Naive B cell (primary cell): Measurements from ENCODE around the gene SSBP2. TPM values are rescaled to one million over a fixed set of nuclear protein-coding genes. Genes with fewer than 3 reads are reported as not detected.
A peak's percentile ranks its signal among the peaks of the same experiment; 100 is the strongest.

Experiments
- ATAC-seq, 2 donors: fragments of 150-1000 bp; cut with Tn5 transposase; 2 replicates each; pipeline ENCODE4 v1.10.0; 2021; ENCODE audit warnings: low read depth in 2 of 2, mild to moderate bottlenecking in 2 of 2, moderate library complexity in 2 of 2
- DNase-seq: peaks from one replicate; pipeline ENCODE4 v3.0.0; 2022
- H3K27ac Mint-ChIP-seq, 6 donors: one replicate each; pipeline ENCODE4 v1.8.0; 2020 to 2022; ENCODE audit warnings: mild to moderate bottlenecking in 6 of 6, mixed read lengths in 6 of 6, moderate library complexity in 5 of 6, inconsistent platforms in 2 of 6
- H3K27me3 Mint-ChIP-seq, 3 donors: one replicate each; pipeline ENCODE4 v1.8.0; 2021 to 2022; ENCODE audit warnings: mixed read lengths in 3 of 3, mild to moderate bottlenecking in 1 of 3
- H3K36me3 Mint-ChIP-seq, 2 donors: one replicate each; pipeline ENCODE4 v1.8.0; 2020 to 2022; ENCODE audit warnings: mixed read lengths in 2 of 2, inconsistent platforms in 1 of 2, mild to moderate bottlenecking in 1 of 2
- H3K4me1 Mint-ChIP-seq, 3 donors: one replicate each; pipeline ENCODE4 v1.8.0; 2020 to 2022; ENCODE audit warnings: mixed read lengths in 3 of 3, inconsistent platforms in 1 of 3, mild to moderate bottlenecking in 1 of 3, moderate library complexity in 1 of 3
- H3K4me3 Mint-ChIP-seq, 8 donors: one replicate each; pipeline ENCODE4 v1.8.0; 2020 to 2022; ENCODE audit warnings: mild to moderate bottlenecking in 8 of 8, mixed read lengths in 8 of 8, moderate library complexity in 8 of 8, inconsistent platforms in 2 of 8
- H3K9me3 Mint-ChIP-seq, 7 donors: one replicate each; pipeline ENCODE4 v1.8.0; 2020 to 2022; ENCODE audit warnings: mixed read lengths in 7 of 7, mild to moderate bottlenecking in 5 of 7, inconsistent platforms in 2 of 7, moderate library complexity in 1 of 7
- polyA plus RNA-seq, 6 donors: library from polyadenylated mRNA; unstranded; fragments of 300-500 nt; fragmentation: Illumina TruSeq; gene quantifications; one replicate each; pipeline ENCODE4 v1.2.3, GENCODE V29; 2021; ENCODE audit warnings: low read depth in 6 of 6

The SSBP2 gene
- polyA plus RNA-seq, 6 donors from 2014 or later = 111 to 202 (median 140) TPM

- Mint-ChIP-seq H3K4me3 (peak overlapping the region; percentile 95 to 100 (median 98)), H3K9me3 (no peaks in the 10 kb centered on the region), H3K27me3 (no peaks in the 10 kb centered on the region), H3K27ac (peak overlapping the region; percentile 90 to 99 (median 98)), H3K4me1 (peaks cover 28 to 42% (median 39%) of the 10 kb centered on the region in 3 donors), H3K36me3 (no peaks in the 10 kb centered on the region)
- DNase-seq (peak; percentile 73), ATAC-seq (peak; percentile 50 to 53)
Measured at GRCh38 chr5:81749561-81750307, 1.2 kb downstream of the SSBP2 start.

- Mint-ChIP-seq H3K4me3 (peak overlapping the region; percentile 95 to 100 (median 98)), H3K27ac (peak overlapping the region; percentile 41 to 99 (median 97)), H3K27me3 (no peaks in the 10 kb centered on the region), H3K36me3 (no peaks in the 10 kb centered on the region), H3K9me3 (no peaks in the 10 kb centered on the region), H3K4me1 (peaks cover 28 to 42% (median 39%) of the 10 kb centered on the region in 3 donors)
- ATAC-seq (no peak), DNase-seq (no peak)
Measured at GRCh38 chr5:81749192-81749560, 1.7 kb downstream of the SSBP2 start.

GRCh38 chr5:81748556-81748955 lies 2.3 kb downstream of the SSBP2 start:
- Mint-ChIP-seq H3K27ac (peak overlapping the region in 4 of 6 donors; percentile 7 to 99 (median 55)), H3K4me3 (peak overlapping the region; percentile 48 to 100 (median 97)), H3K9me3 (no peaks in the 10 kb centered on the region), H3K36me3 (no peaks in the 10 kb centered on the region), H3K4me1 (peaks cover 32 to 47% (median 42%) of the 10 kb centered on the region in 3 donors), H3K27me3 (no peaks in the 10 kb centered on the region)
- no peak for ATAC-seq
- DNase-seq = no peak

- H3K4me1 Mint-ChIP-seq = peaks cover 38 to 50% (median 47%) of the 10 kb centered on the region in 3 donors
- ATAC-seq = no peak
- H3K36me3 Mint-ChIP-seq = no peaks in the 10 kb centered on the region
- H3K27me3 Mint-ChIP-seq = no peaks in the 10 kb centered on the region
- no peak for DNase-seq
- H3K9me3 Mint-ChIP-seq = no peaks in the 10 kb centered on the region
- no peak overlapping the region for H3K27ac Mint-ChIP-seq
- peak overlapping the region in 1 of 8 donors; percentile 96 for H3K4me3 Mint-ChIP-seq
Measured at GRCh38 chr5:81747030-81747429, 3.9 kb downstream of the SSBP2 start.

- Mint-ChIP-seq H3K9me3 (no peaks in the 10 kb centered on the region), H3K27ac (peak overlapping the region in 3 of 6 donors; percentile 16 to 51 (median 34)), H3K27me3 (no peaks in the 10 kb centered on the region), H3K4me3 (no peak overlapping the region), H3K36me3 (peaks cover 4 to 8% of the 10 kb centered on the region in 2 donors), H3K4me1 (peaks cover 42 to 47% (median 45%) of the 10 kb centered on the region in 3 donors)
- ATAC-seq (no peak), DNase-seq (no peak)
Measured at GRCh38 chr5:81740758-81741157, 10.1 kb downstream of the SSBP2 start.

- DNase-seq = no peak
- H3K36me3 Mint-ChIP-seq = peaks cover 4 to 8% of the 10 kb centered on the region in 2 donors
- H3K27me3 Mint-ChIP-seq = no peaks in the 10 kb centered on the region
- no peaks in the 10 kb centered on the region for H3K9me3 Mint-ChIP-seq
- H3K27ac Mint-ChIP-seq = no peak overlapping the region
- H3K4me3 Mint-ChIP-seq = no peak overlapping the region
- no peak for ATAC-seq
- H3K4me1 Mint-ChIP-seq = peaks cover 45 to 51% (median 46%) of the 10 kb centered on the region in 3 donors
Measured at GRCh38 chr5:81739291-81739690, 11.6 kb downstream of the SSBP2 start.

- no peaks in the 10 kb centered on the region for H3K9me3 Mint-ChIP-seq
- no peak for DNase-seq
- H3K27ac Mint-ChIP-seq = peak overlapping the region in 1 of 6 donors; percentile 18
- no peak overlapping the region for H3K4me3 Mint-ChIP-seq
- H3K4me1 Mint-ChIP-seq = peaks cover 30 to 53% (median 49%) of the 10 kb centered on the region in 3 donors
- H3K36me3 Mint-ChIP-seq = no peaks in the 10 kb centered on the region
- H3K27me3 Mint-ChIP-seq = no peaks in the 10 kb centered on the region
- peak; percentile 32 to 52 for ATAC-seq
Measured at GRCh38 chr5:81729276-81729675, 21.6 kb downstream of the SSBP2 start.

- no peaks in the 10 kb centered on the region for H3K27me3 Mint-ChIP-seq
- no peaks in the 10 kb centered on the region for H3K9me3 Mint-ChIP-seq
- peaks cover 35 to 52% (median 49%) of the 10 kb centered on the region in 3 donors for H3K4me1 Mint-ChIP-seq
- no peak for ATAC-seq
- H3K36me3 Mint-ChIP-seq = no peaks in the 10 kb centered on the region
- DNase-seq = no peak
- H3K27ac Mint-ChIP-seq = no peak overlapping the region
- no peak overlapping the region for H3K4me3 Mint-ChIP-seq
Measured at GRCh38 chr5:81728301-81728700, 22.6 kb downstream of the SSBP2 start.

- no peak for ATAC-seq
- DNase-seq = no peak
- Mint-ChIP-seq H3K27me3 (no peaks in the 10 kb centered on the region), H3K4me1 (peaks cover 49 to 63% (median 60%) of the 10 kb centered on the region in 3 donors), H3K9me3 (no peaks in the 10 kb centered on the region), H3K27ac (peak overlapping the region in 3 of 6 donors; percentile 11 to 17 (median 16)), H3K4me3 (no peak overlapping the region), H3K36me3 (no peaks in the 10 kb centered on the region)
Measured at GRCh38 chr5:81726297-81726696, 24.6 kb downstream of the SSBP2 start.

GRCh38 chr5:81724571-81724970 lies 26.3 kb downstream of the SSBP2 start:
- peak overlapping the region in 2 of 6 donors; percentile 6 to 29 for H3K27ac Mint-ChIP-seq
- H3K4me1 Mint-ChIP-seq = peaks cover 54 to 80% (median 74%) of the 10 kb centered on the region in 3 donors
- no peaks in the 10 kb centered on the region for H3K27me3 Mint-ChIP-seq
- no peaks in the 10 kb centered on the region for H3K36me3 Mint-ChIP-seq
- ATAC-seq (no peak), DNase-seq (no peak)
- no peak overlapping the region for H3K4me3 Mint-ChIP-seq
- no peaks in the 10 kb centered on the region for H3K9me3 Mint-ChIP-seq

- H3K4me3 Mint-ChIP-seq = no peak overlapping the region
- no peaks in the 10 kb centered on the region for H3K36me3 Mint-ChIP-seq
- H3K27me3 Mint-ChIP-seq = no peaks in the 10 kb centered on the region
- DNase-seq (no peak), ATAC-seq (no peak)
- H3K27ac Mint-ChIP-seq = no peak overlapping the region
- H3K9me3 Mint-ChIP-seq = no peaks in the 10 kb centered on the region
- H3K4me1 Mint-ChIP-seq = peaks cover 55 to 84% (median 79%) of the 10 kb centered on the region in 3 donors
Measured at GRCh38 chr5:81724108-81724507, 26.8 kb downstream of the SSBP2 start.

- H3K9me3 Mint-ChIP-seq = no peaks in the 10 kb centered on the region
- peaks cover 54 to 87% (median 82%) of the 10 kb centered on the region in 3 donors for H3K4me1 Mint-ChIP-seq
- H3K27ac Mint-ChIP-seq = peak overlapping the region in 3 of 6 donors; percentile 1 to 41 (median 3)
- DNase-seq (no peak), ATAC-seq (no peak)
- no peak overlapping the region for H3K4me3 Mint-ChIP-seq
- no peaks in the 10 kb centered on the region for H3K36me3 Mint-ChIP-seq
- H3K27me3 Mint-ChIP-seq = no peaks in the 10 kb centered on the region
Measured at GRCh38 chr5:81721049-81721448, 29.8 kb downstream of the SSBP2 start.

- Mint-ChIP-seq H3K27me3 (no peaks in the 10 kb centered on the region), H3K4me3 (peak overlapping the region in 3 of 8 donors; percentile 10 to 44 (median 32)), H3K9me3 (no peaks in the 10 kb centered on the region), H3K27ac (peak overlapping the region in 3 of 6 donors; percentile 21 to 35 (median 34)), H3K4me1 (peaks cover 51 to 86% (median 82%) of the 10 kb centered on the region in 3 donors), H3K36me3 (peaks cover under 1% of the 10 kb centered on the region in 2 donors)
- ATAC-seq = no peak
- DNase-seq = no peak
Measured at GRCh38 chr5:81719743-81720345, 31.1 kb downstream of the SSBP2 start.

GRCh38 chr5:81718300-81718699 lies 32.6 kb downstream of the SSBP2 start:
- DNase-seq = no peak
- no peaks in the 10 kb centered on the region for H3K27me3 Mint-ChIP-seq

More at GRCh38 chr5:81718300-81718699, 32.6 kb downstream of the SSBP2 start:
- peak overlapping the region in 5 of 8 donors; percentile 3 to 58 (median 28) for H3K4me3 Mint-ChIP-seq
- peak; percentile 45 to 64 for ATAC-seq
- H3K4me1 Mint-ChIP-seq = peaks cover 49 to 84% (median 77%) of the 10 kb centered on the region in 3 donors
- H3K27ac Mint-ChIP-seq = peak overlapping the region in 4 of 6 donors; percentile 2 to 73 (median 28)
- H3K9me3 Mint-ChIP-seq = peaks cover 0 to 2% (median 0%) of the 10 kb centered on the region in 7 donors
- peaks cover 6% of the 10 kb centered on the region in 2 donors for H3K36me3 Mint-ChIP-seq
